Suppressor macrophage (primary cell): ENCODE measurements around the gene TNIK.

Experiments
- DNase-seq, 4 experiments: peaks; one replicate each; pipeline ENCODE4 v3.0.0-alpha.2; 2020 to 2022

The TNIK gene

DNA sequence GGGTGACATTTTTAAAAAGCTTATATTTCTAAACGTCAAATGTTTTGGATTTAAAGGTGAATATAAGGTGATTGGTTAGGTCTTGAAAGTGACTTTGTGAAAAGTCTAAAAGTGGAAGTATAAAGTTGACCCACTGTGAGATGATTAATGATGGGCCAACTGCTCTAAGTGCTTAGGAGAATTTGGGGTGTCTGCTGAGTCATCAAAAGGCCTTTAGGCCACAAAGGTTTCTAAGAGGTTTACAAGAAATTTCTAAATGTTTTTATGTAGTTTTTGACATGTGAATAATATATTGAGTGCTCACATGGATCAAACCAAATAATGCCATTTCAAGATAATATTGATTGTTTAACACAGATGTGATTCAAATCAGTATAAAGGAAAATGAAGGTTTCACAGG is 394.5 kb downstream of the TNIK start:
- no peak for DNase-seq

DNA sequence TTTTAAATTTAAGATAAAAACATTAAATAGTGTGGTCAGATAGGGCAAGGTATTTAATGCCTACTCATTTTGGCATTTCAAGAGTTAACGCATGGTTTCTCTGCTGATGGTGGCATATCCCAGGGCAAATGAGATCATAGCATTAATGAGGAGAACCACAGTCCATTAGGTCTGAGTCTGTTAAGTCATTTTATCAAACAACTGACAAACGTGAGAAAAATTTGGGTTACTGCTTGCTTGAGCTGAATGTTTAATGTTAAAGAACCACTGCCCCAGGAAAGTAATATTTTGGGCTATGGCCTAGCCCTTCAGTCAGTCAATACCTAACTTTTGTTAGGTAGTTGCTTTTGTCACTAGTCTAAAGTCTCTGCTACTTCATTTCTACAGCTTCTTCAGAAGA is 395.7 kb downstream of the TNIK start:
- DNase-seq: no peak

DNA sequence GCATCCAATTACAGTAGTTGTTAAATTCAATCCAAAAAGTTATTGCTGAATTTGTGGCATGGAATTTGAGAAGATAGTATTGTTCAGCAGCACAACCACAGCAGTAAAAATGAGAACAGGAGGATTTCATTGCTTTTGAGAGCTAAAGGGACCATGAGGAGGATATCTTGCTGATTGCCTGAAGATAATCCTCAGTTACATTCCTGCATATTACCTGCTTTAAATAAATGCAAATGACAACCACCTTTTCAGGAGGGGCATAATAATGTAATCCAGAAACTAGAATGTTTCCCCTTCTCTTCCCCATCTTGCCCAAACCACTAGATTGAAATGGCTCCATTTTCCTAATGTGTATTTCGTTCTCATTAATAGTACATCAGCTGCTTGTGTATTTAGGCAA is 398.5 kb downstream of the TNIK start:
- no peak for DNase-seq

DNA sequence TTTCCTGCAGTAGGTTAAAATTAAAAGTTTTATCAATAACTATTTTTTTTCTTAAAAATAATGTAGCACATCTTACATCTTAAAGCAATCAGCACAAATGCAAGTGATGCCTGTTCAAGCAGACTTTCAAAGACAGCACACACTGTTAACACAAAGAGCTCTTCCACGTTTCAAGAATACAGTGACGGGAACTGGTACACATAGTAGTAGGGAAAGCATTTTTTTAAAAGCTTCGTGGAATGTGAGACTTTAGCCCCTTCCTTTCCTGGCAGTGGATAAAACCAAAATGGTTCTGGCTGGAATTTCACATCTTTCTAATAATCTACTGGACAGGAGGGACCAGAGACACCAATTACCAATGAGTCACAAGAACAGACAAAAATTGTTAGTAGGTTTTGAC is 400.2 kb downstream of the TNIK start:
- DNase-seq: no peak

DNA sequence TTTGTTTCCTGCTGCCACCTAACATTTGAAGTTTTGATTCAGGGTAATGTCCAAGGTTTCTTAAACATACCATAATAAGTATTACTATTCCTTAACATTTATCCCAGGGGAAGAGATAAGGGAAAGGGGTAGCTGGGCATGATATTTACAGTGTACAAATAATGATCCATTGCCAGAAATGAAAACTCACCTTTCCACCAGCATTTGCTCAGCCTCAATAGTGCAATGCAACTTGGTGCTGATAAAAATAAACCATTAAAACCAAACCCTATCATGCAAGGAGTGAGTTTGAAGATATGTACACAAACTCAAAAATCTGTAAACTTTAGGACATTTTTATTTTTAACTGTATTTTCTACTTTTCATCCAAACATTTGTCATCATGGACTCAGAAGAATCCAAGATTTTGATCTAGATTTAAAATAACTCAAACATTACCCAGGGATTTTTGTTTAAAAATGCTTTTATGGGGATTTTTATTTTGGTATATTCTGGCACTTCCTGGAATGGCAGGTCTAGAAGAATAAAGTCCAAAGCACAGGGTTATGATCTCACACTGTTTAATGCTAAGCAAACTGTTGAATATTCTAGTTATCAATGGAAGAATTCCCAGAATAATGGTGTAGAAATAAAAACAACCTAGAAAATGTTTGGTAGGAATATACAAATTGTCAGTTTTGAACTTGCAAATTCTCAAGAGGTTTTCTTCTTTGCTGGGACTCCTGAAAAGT is 401.2 kb downstream of the TNIK start:
- no peak for DNase-seq

DNA sequence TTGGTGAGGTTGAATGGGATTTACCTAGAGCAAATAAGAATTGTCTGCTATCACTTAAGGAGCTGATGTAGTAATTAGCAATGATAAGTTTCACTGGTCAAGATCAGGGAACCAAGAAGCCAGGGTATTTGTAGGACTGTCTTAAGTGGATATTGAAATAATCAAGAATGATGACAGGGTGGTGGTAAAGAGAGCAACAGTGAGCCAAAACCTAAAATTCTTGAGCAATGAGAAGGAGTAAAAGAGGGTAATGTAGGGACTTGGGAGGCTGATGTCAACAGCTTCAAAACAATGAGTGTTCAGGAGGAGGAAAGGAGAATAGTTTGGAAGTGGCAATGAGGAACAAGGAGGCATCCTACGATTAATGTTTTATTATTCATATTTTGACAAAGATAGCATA is 402.1 kb downstream of the TNIK start:
- no peak for DNase-seq

DNA sequence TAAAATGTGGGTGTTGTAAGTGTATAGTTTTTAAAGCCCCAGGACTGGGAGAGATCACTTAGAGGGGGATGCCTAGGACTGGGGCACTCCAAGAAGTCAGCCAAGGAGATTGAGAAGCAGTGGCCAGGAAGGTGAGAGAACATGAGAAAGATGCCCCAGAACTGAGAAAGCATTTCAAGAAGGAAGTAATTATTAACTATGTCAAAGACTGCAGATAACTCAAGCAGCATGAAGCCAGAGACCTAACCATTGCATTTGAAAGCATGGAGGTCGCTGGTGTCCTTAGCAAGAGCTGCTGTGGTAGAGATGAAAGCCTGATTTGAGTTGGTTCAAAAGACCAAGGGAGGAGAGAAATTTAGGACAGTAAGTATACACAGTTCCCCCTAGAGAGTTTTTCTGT is 403.1 kb downstream of the TNIK start:
- no peak for DNase-seq

DNA sequence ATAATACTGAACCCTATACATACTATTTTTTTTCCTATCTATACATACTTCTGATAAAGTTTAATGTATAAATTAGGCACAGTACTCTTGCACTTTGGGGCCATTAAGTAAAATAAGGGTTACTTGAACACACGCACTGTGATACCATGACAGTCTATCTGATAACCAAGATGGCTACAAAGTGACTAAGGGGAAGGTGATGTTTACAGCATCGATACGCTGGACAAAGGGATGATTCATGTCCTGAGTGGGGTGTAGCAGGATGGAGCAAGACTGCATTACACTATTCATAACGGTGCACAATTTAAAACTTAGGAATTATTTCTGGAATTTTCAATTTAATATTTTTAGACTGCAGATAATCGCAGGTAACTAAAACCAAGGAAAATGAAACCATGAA is 403.7 kb downstream of the TNIK start:
- no peak for DNase-seq

DNA sequence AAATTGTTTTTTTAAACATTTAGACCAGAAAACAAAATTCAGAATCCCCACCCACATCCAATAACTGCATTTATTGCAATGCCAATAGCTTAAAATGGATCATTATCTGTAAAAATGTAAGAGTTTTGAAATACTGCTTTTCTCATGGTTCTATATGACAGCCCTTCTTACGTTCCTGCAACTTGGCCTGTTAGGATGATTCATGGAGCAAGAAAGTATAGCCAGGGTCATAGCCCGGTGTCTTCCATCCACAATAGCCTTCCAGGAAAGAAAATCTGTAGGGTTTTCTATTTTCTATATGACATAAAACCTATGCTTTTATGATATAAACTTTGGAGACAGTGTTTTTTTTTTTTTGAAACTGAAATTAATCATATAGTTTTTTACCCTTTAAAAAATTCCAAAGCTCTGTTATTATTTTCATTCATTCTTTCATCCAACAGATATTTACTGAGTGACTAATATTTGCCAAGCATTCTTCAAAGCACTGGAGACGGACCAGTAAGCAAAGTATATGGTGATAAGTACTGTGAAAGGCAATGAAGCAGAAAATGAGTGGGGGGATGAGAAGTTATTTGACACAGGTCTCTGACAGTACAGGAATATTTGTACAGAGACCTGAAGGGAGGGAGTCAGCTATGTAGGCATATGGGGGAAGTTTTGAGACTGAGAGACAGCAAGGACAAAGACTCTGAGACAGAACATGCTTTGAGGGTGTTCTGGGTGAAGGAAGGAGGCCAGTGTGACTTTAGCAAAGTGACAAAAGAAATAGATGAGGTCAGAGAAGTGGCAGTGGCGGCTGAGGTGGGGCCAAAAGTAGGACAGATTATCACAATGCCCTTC is 404.6 kb downstream of the TNIK start:
- DNase-seq: no peak

DNA sequence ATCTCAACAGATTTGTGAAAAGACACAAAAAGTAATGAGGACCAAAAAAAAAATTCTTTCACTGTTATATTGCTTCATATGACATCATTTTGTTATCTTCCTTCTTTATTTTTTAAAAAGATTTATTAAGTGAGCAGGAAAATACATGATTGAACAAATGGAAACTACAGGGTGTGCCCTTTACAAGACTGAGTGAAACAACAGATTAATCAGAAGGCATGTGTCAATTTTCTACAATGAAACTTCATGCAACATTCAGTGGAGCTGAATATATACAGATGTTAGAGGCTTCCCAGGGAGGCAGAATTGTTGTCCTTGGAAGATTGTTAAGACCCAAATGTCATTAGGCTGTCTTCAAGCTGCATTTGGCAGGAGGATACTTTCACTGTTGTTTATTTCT is 405.3 kb downstream of the TNIK start:
- DNase-seq: no peak

DNA sequence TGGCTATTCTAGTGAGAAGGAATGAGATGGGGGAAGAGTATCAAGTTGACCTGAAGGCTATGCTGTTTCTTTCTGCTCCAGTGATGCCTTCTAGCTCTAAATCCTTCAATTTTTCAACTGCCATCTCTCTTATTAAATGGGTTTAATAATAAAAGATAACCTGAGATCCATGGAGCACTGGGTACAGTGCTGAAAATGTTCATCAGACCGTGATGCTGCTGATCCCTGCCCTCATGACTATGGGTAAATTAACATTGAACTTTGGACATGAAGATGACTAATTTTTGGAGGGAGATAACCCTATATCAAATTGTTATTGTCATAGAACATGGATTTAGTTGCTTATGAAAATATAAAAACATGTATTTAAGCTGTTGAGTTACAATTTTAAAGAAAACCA is 406.0 kb downstream of the TNIK start:
- DNase-seq: no peak

DNA sequence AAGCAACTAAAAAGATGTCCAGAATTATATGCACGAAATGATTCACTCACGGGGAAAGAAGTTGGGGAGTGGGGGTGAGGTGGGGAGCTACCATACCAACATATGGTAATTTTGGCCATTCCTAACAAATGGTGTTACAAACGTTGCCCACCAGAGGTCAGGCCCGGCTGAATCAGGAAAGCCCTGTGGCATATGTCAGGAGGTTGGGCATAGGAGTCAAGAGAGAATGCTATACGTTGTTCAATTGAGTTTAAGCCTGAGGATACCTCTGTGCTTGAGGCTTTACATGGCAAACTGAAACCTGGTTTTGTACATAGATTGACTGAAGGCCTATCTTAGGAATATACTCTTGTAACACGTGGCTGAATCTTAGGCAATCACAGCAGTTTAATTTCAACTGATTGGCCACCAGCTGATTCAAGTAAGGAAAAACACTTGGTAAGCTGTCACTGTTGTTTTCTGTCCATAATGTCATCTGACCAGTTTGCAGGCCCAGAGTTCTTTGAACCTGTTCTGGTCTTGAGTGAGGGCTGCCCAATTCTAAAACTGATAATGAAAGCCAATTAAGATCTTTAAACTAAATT is 410.3 kb downstream of the TNIK start:
- DNase-seq: peak; percentile 66 to 79 (median 73)

DNA sequence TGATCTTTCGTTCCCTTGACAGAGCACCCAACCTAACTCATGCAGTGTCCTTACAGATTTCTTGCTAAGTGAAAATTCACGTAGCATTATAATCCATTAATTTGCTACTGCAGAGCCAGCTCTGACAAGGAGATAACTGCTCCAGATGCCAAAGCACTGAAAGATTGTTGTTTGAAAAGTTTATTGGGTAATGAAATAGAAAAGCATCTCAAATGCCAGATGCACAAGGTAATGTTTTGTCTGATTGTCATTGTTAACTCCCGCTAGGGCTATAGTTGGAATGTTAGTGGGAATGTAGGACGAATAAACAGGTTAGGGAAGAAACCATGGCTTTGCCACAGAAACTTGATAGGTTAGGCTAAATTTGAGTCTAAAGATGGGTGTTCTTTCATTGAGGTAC is 413.4 kb downstream of the TNIK start:
- no peak for DNase-seq

DNA sequence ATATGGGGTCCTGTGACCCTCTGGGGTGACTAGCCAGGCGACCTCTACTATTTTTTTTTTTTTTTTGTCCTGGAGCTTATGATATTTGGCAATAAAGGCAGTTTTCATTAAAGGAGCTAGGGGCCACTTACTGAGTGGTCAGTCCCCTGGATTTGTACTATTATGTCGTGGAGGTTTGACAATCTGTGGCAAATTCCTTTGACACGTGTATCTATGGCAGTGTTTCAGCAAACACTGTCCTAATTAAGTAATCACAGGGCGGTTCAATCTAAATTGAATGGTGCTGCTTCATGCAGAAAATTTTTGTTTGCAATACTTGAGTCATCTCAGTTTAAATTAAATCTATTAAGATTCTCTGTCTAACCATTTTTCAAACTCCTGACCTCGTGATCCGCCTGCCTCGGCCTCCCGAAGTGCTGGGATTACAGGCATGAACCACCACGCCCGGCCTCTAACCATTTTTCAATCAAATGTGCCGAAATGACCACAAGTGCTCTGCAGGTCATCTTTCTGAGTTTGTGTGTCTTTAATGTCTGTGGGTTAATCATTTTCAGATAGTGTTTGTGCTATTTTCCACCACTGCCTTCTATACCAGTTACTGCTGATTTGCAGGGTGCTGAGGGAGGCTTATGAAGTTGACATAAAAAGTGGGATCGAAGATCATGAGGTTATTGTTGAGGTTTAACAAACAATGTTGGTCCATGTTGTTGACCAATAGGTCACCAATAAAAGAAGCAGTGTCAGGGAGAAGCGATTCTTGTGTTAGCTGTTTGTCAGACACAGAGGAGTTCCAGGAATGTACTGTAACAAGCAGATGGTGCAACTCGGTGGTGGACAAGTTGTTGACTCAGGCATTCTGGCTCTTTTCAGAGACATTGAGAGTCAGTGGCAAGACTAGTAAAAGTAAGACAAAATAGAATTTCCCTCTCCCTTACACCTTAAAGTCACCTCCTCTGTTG is 415.1 kb downstream of the TNIK start:
- no peak for DNase-seq

DNA sequence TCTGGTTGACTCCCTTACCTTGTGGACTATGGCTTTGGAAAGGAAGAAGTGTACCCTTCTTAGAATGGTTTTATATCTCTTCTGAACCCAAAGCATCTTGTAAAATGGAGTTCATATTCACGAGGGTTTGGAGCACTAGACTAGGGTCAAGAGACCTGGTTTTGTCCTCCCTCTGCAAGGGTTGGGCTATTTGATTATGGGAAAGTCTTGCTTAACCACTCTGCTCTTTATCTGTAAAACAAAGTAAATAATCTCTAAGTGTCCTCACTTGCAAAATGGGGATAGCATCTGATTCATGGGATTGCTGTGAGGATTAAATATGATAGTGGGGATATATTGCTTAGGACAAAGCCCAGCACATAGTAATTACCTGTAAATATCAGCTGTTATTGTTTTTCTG is 415.8 kb downstream of the TNIK start:
- no peak for DNase-seq

DNA sequence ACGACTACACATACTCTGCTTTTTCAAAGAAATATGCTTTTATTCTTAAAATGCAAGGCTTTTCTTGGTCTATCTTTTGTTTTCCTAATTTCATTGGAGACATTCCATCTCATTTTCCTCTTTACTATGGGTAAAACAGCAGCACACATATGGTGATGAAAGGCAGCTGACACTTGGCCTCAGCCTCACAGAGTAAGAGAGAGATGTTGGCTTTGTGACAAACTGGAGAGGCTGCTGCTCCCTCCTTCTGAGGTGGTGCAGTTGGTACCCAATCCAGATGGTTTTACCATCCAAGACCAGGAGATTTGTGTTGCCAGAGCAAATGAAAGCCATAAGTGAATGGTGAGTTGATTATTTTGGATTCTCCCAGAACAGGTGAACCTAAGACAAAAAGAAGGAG is 420.5 kb downstream of the TNIK start:
- DNase-seq: no peak

DNA sequence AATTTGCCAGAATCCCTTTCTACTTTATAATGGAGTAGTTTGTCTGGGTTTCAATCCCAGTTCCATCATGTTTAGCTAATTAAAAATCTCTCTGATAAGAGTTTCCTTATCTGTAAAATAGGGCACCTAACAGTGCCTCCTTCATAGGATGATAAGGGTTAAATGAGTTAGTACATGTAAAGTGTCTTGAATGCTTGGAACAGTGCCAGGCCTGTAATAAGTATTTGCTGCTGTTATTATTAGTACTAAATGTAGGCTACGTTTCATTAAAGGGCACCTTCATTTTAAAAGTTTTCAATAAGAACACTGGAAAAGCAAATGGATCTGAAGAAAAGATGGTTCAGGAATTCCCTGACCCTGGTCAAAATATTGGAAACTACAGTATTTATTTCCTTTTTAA is 421.9 kb downstream of the TNIK start:
- no peak for DNase-seq

DNA sequence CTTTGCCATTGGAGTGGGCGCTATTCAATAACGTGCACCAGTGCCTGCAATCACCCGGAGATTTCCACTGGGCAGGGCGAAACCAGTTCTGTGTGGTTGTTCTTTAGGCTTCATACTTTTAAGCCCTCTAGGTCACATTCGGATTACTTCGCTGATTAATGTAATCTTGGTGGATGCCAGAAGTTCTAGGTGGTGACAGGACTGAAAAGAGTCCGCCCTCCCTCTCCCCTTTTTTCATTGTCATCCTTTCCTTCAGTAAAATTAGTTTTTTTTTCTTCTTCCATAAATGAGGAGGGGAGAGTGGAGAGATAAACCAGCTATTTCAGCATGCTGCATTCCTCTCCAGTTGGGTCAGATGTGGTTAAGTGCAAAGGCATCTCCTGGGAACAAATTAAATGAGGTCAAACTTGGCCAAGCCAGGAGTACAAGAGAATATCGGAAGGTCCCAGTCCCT is 431.4 kb downstream of the TNIK start:
- no peak for DNase-seq

DNA sequence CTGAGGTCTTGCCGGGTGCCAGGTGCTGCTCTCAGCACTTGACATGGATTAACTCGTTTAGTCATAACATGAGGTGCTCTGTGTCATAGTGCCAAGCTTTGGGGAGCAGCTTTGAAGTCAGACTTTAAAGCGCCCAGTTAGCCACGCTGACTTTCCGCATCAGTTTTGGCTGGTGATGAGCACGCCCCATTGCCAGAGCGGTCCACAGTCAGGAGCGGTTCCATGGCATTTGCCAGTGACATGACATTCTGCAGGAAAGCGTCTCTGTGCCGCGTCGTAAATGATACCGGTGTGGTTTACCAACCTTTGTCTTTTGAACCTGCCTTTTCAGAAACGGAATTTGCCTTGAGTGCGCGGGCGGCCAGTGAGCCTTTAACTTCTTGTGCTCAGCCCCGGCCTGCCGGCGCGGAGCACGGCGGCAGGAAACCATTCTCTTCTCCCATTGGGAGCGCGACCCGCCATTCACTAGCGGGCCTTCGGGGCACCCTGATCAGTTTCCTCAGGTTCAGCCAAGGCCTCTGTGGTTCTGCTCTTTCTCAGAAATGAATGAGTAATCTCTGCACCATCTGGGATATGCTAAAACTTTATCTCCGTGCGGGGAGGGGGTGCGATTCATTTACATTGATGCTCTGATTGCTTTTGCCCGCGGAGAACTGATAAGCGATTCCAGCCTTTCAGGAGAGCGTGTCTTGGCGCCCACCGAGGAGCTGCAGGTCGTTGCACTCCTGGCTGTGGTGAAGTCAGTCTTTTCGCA is 432.0 kb downstream of the TNIK start:
- DNase-seq: peak in 3 of 4 experiments; percentile 13 to 51 (median 19)

DNA sequence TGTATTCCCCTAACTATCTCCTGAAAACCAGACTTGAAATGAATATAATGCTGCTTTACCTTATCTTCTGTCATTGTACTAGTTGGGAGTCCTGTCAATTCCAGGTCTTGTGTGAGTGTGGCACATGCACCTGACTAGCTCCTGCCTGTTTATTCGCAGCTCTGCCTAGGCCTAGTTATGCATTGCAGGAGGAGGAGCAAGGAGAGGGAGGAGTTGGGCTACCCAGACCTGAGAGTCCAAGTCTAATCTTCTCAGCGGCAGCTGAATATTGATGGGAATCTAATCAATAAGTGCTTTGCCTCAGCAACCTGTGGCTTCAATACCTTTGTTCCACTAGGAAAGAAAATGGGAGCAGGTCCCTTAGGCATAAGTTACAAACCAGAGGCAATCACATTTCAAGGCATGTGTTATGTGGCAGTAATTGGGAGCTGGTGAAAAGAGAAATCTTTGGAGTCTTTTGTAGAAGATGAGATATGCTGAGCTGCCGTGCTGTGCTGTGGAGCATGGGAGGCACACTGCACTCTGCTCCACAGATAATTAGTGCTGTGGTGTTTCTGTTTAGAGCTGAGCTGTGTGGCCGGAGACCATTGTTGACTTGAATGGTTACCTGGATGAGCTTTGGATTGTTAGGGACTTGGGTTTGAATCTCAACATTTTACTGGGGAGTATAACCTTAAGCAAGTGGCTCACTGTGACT is 433.5 kb downstream of the TNIK start, which contains the start of gene SLC2A2:
SLC2A2 (minus strand) TSS at position 124 of the 697 bp plus-strand sequence; CDS start at position 74, 50 bp downstream.
- DNase-seq: no peak

DNA sequence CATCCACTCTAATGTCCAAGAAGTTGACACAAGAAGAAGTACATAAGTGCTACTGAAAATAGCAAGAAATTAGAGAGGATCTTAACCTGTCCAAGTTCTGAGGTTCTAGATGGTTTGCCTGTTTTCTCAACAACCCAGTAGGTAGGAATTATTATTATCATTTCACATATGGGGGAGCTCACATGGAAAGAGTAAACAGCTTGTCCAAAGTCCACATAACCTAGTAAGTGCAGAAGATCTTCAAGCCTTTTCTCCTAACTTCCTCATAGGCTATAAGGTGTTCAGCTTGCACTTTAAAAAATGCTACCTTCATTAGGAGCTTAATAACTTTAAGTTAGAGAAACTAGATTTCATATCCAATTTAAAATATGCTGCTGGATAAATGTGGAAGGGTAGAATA is 436.6 kb downstream of the TNIK start:
- no peak for DNase-seq
